HCT116 (cell line): Measurements from ENCODE around the gene TSPAN14. TPM values are rescaled to one million over a fixed set of nuclear protein-coding genes. Genes with fewer than 3 reads are reported as not detected.

Experiments
- ATAC-seq: fragments of 200-7000 bp; cut with Tn5 transposase; 2 replicates; pipeline ENCODE4 v1.9.1; 2020; ENCODE audit warnings: mild to moderate bottlenecking, moderate library complexity
- BruUV-seq: library from RNA; stranded (reverse); fragments of 400-500 nt; replicated peaks from 2 replicates; lab custom pipeline; 2021; lab: Mats Ljungman, UMichigan
- CTCF ChIA-PET: fragments of 300-600 bp; sonication (Branson Sonifier 250); formaldehyde crosslinking; loops from one replicate; lab custom pipeline; 2021; ENCODE audit warnings: antibody characterized with exemption; lab: Charles Lee
- POLR2A ChIA-PET: fragments of 300-600, 350-600 bp; sonication (Branson Sonifier 250); formaldehyde crosslinking; loops from one replicate; lab custom pipeline; 2021; ENCODE audit warnings: antibody characterized with exemption; lab: Charles Lee
- RAD21 ChIA-PET, 2 experiments: fragments of 300-600 bp; sonication (Branson Sonifier 250); formaldehyde crosslinking; loops; one replicate each; lab custom pipeline; 2023; ENCODE audit warnings: low total read pairs in 2 of 2; ENCODE audit not compliant: uncharacterized antibody in 2 of 2, unreplicated experiment in 2 of 2, low non-redundant PET in 1 of 2; lab: Charles Lee
- DNase-seq: peaks from one replicate; pipeline ENCODE4 v3.0.0-alpha.2; 2010; ENCODE audit warnings: low read depth, low spot score
- H2AFZ ChIP-seq: fragments of 200-600 bp; shearing (Covaris generic), sonication (generic); 2 replicates; pipeline ENCODE4 v1.6.1; 2017; ENCODE audit warnings: low read depth, mixed run types, mixed read lengths, antibody characterized with exemption, low read length; ENCODE audit not compliant: poor library complexity, severe bottlenecking
- H3K27ac ChIP-seq: 2 replicates; pipeline ENCODE4 v1.5.1; 2012; ENCODE audit warnings: low read depth, low read length
- H3K27me3 ChIP-seq: fragments of 200-600 bp; sonication (generic); 2 replicates; pipeline ENCODE4 v1.6.1; 2016; ENCODE audit warnings: mixed run types, low read length, mixed read lengths; ENCODE audit not compliant: insufficient read depth
- H3K36me3 ChIP-seq, 2 experiments: fragments of 200-500 bp in 1 of 2; fragments of 200-600 bp in 1 of 2; sonication (Bioruptor generic) in 1 of 2; sonication (generic) in 1 of 2; 2 replicates each; pipeline versions ENCODE4 v1.5.1 to v1.6.1; 2014 to 2016; ENCODE audit warnings: low read length in 2 of 2, inconsistent platforms in 1 of 2, mixed read lengths in 1 of 2, mixed run types in 1 of 2; ENCODE audit not compliant: insufficient read depth in 2 of 2, control insufficient read depth in 1 of 2
- H3K4me1 ChIP-seq, 2 experiments: fragments of 200-600 bp in 1 of 2; sonication (generic) in 1 of 2; 2 replicates each; pipeline versions ENCODE4 v1.5.1 to v1.6.1; 2012 to 2017; ENCODE audit warnings: low read length in 2 of 2, inconsistent platforms in 1 of 2, mild to moderate bottlenecking in 1 of 2, mixed read lengths in 1 of 2, mixed run types in 1 of 2, moderate library complexity in 1 of 2; ENCODE audit not compliant: insufficient read depth in 2 of 2, control insufficient read depth in 1 of 2
- H3K4me2 ChIP-seq: fragments of 200-600 bp; sonication (generic); 2 replicates; pipeline ENCODE4 v1.6.1; 2017; ENCODE audit warnings: mixed run types, low read length, mixed read lengths
- H3K4me3 ChIP-seq, 2 experiments: fragments of 200-600 bp in 1 of 2; sonication (generic) in 1 of 2; replicated peaks in 1 of 2; 2 replicates each; pipeline ENCODE4 v1.5.1; 2011 to 2016; ENCODE audit warnings: low read length in 2 of 2, control low read depth in 1 of 2, low read depth in 1 of 2, mild to moderate bottlenecking in 1 of 2, mixed read lengths in 1 of 2, mixed run types in 1 of 2
- H3K79me2 ChIP-seq: fragments of 200-600 bp; sonication (generic); 2 replicates; pipeline ENCODE4 v1.6.1; 2017; ENCODE audit warnings: mild to moderate bottlenecking, mixed run types, low read length, moderate library complexity, mixed read lengths; ENCODE audit not compliant: insufficient read depth
- H3K9ac ChIP-seq: fragments of 200-600 bp; sonication (generic); 2 replicates; pipeline ENCODE4 v1.6.1; 2016; ENCODE audit warnings: low read length, mixed read lengths
- H3K9me2 ChIP-seq: fragments of 200-600 bp; sonication (generic), shearing (Covaris generic); 2 replicates; pipeline ENCODE4 v1.6.1; 2017; ENCODE audit warnings: mixed run types, mild to moderate bottlenecking, moderate library complexity; ENCODE audit not compliant: insufficient read depth
- H3K9me3 ChIP-seq, 2 experiments: fragments of 200-500 bp in 1 of 2; fragments of 200-600 bp in 1 of 2; sonication (Bioruptor generic) in 1 of 2; sonication (generic) in 1 of 2; 2 replicates each; pipeline ENCODE4 v1.6.1; 2014 to 2017; ENCODE audit warnings: low read length in 2 of 2, mixed read lengths in 2 of 2, inconsistent platforms in 1 of 2, low read depth in 1 of 2, mild to moderate bottlenecking in 1 of 2, mixed run types in 1 of 2, moderate library complexity in 1 of 2; ENCODE audit not compliant: control insufficient read depth in 1 of 2, insufficient read depth in 1 of 2
- H4K20me1 ChIP-seq: fragments of 200-600 bp; sonication (generic), shearing (Covaris generic); 2 replicates; pipeline ENCODE4 v1.6.1; 2017; ENCODE audit warnings: mixed run types, mild to moderate bottlenecking, moderate library complexity; ENCODE audit not compliant: insufficient read depth
- CBX3 ChIP-seq: IDR thresholded peaks from 2 replicates; pipeline ENCODE4 v1.6.1; 2012; ENCODE audit warnings: low read depth
- CTCF ChIP-seq, 3 experiments: fragments of 200-600 bp in 1 of 3; sonication (generic) in 1 of 3; IDR thresholded peaks in 2 of 3; conservative IDR thresholded peaks in 1 of 3; 2 replicates each; pipeline ENCODE4 v1.5.1; 2012 to 2017; ENCODE audit warnings: low read depth in 2 of 3, low read length in 2 of 3, antibody characterized with exemption in 1 of 3, borderline replicate concordance in 1 of 3, control low read depth in 1 of 3, mild to moderate bottlenecking in 1 of 3, mixed read lengths in 1 of 3, mixed run types in 1 of 3, moderate library complexity in 1 of 3; ENCODE audit not compliant: insufficient read depth in 1 of 3
- EGR1 ChIP-seq: IDR thresholded peaks from 2 replicates; pipeline ENCODE4 v1.6.1; 2012; ENCODE audit warnings: low read depth
- ELF1 ChIP-seq: IDR thresholded peaks from 2 replicates; pipeline ENCODE4 v1.6.1; 2012; ENCODE audit warnings: low read depth, borderline replicate concordance
- EZH2 ChIP-seq: fragments of 200-600 bp; sonication (generic); IDR thresholded peaks from 2 replicates; pipeline ENCODE4 v1.6.1; 2017; ENCODE audit warnings: antibody characterized with exemption, mixed run types
- EZH2phosphoT487 ChIP-seq: fragments of 200-600 bp; IDR thresholded peaks from 2 replicates; pipeline ENCODE4 v1.6.1; 2018; ENCODE audit warnings: antibody characterized with exemption, borderline replicate concordance
- FOSL1 ChIP-seq: IDR thresholded peaks from 2 replicates; pipeline ENCODE4 v1.6.1; 2012; ENCODE audit warnings: low read depth
- POLR2A ChIP-seq: IDR thresholded peaks from 2 replicates; pipeline ENCODE4 v1.7.0; 2011; ENCODE audit warnings: borderline replicate concordance; ENCODE audit not compliant: insufficient read depth, insufficient read length; ENCODE audit errors: extremely low read depth
- POLR2AphosphoS5 ChIP-seq: IDR thresholded peaks from 2 replicates; pipeline ENCODE4 v1.6.1; 2011; ENCODE audit warnings: mild to moderate bottlenecking, low read depth, low read length, moderate library complexity
- RAD21 ChIP-seq: IDR thresholded peaks from 2 replicates; pipeline ENCODE4 v1.6.1; 2012; ENCODE audit warnings: low read depth, mild to moderate bottlenecking
- REST ChIP-seq: IDR thresholded peaks from 2 replicates; pipeline ENCODE4 v1.6.1; 2012; ENCODE audit warnings: low read depth
- SIN3A ChIP-seq: IDR thresholded peaks from 2 replicates; pipeline ENCODE4 v1.6.1; 2012; ENCODE audit warnings: low read depth
- TCF7L2 ChIP-seq: IDR thresholded peaks from 2 replicates; pipeline ENCODE4 v1.7.0; 2011; ENCODE audit warnings: borderline replicate concordance, inconsistent platforms; ENCODE audit not compliant: insufficient read depth, insufficient read length; ENCODE audit errors: extremely low read depth
- YY1 ChIP-seq: IDR thresholded peaks from 2 replicates; pipeline ENCODE4 v1.6.1; 2011; ENCODE audit warnings: low read length, low read depth, moderate library complexity, mild to moderate bottlenecking; ENCODE audit not compliant: insufficient replicate concordance; ENCODE audit errors: extremely low read depth
- ZNF274 ChIP-seq: fragments of 200-500 bp; sonication (Bioruptor generic); IDR thresholded peaks from 2 replicates; pipeline ENCODE4 v1.6.1; 2014; ENCODE audit warnings: mild to moderate bottlenecking, low read depth, low read length, inconsistent platforms
- intact Hi-C: fragments of 100-400 bp; cut with micrococcal nuclease; formaldehyde crosslinking; loops from 2 replicates; pipeline ENCODE4 v1.10.0; 2022
- total RNA-seq: library from RNA; stranded (reverse); gene quantifications from one replicate; pipeline ENCODE4 v1.2.1, GENCODE V29; 2021; ENCODE audit not compliant: unreplicated experiment

TSPAN14 gene
- total RNA-seq, 1 experiment from 2014 or later: 86.8 TPM

GRCh38 chr10:80413271-80413996 lies 40.7 kb upstream of the TSPAN14 start:
- Histone ChIP-seq H3K27me3 (no peaks in the 10 kb centered on the region), H2AFZ (no peak overlapping the region)
- no peak for DNase-seq
- ATAC-seq: no peak
- POLR2A ChIA-PET: no interaction called here
- TF ChIP-seq REST (no peak), CBX3 (no peak), POLR2A (no peak), POLR2AphosphoS5 (no peak), ZNF274 (no peak), ELF1 (no peak), RAD21 (no peak), SIN3A (no peak), TCF7L2 (no peak), CTCF (IDR thresholded peaks at IDR 0.05 in 2 of 3, conservative IDR thresholded peaks at IDR 0.05 in 1 of 3; ENCODE audit: borderline replicate concordance in 1 of 3, insufficient read depth in 1 of 3, low read depth in 2 of 3, low read length in 2 of 3) (no peak), EZH2phosphoT487 (no peak), FOSL1 (no peak), EZH2 (no peak), YY1 (no peak), EGR1 (no peak)
- TF ChIP-seq, all 23 proteins: peak for 0
- CTCF ChIA-PET: no interaction called here
- Histone ChIP-seq H3K4me3 (no peak overlapping the region), H4K20me1 (no peaks in the 10 kb centered on the region), H3K9me2 (no peaks in the 10 kb centered on the region), H3K4me1 (no peaks in the 10 kb centered on the region; a peak in 1 of 4 replicates), H3K36me3 (no peaks in the 10 kb centered on the region), H3K9ac (no peak overlapping the region), H3K9me3 (no peaks in the 10 kb centered on the region), H3K79me2 (no peaks in the 10 kb centered on the region), H3K4me2 (no peak overlapping the region), H3K27ac (no peak overlapping the region)
- RAD21 ChIA-PET: no interaction called here
- intact Hi-C loops: no loop called here
- BruUV-seq: no TSS peak
